Activated T-helper 17 cell treated with anti-CD3 and anti-CD28 coated beads, Interleukin-2, amount 50 U/mL, for 72 hours (primary cell): ENCODE measurements around the gene PAXX. TPM values are rescaled to one million over a fixed set of nuclear protein-coding genes. Genes with fewer than 3 reads are reported as not detected.

Source experiments
- ATAC-seq: fragments of 150-1000 bp; cut with Tn5 transposase; replicated peaks from 2 replicates; pipeline ENCODE4 v1.10.0; 2021; ENCODE audit warnings: mild to moderate bottlenecking, moderate library complexity
- H3K27ac Mint-ChIP-seq: one replicate; pipeline ENCODE4 v1.8.0; 2022; ENCODE audit warnings: mixed read lengths
- H3K27me3 Mint-ChIP-seq: one replicate; pipeline ENCODE4 v1.8.0; 2022; ENCODE audit warnings: mixed read lengths
- H3K36me3 Mint-ChIP-seq: one replicate; pipeline ENCODE4 v1.8.0; 2022; ENCODE audit warnings: low read depth, mild to moderate bottlenecking, mixed read lengths
- H3K4me1 Mint-ChIP-seq: one replicate; pipeline ENCODE4 v1.8.0; 2022; ENCODE audit warnings: mixed read lengths
- H3K4me3 Mint-ChIP-seq: one replicate; pipeline ENCODE4 v1.8.0; 2022; ENCODE audit warnings: mild to moderate bottlenecking, mixed read lengths
- H3K9me3 Mint-ChIP-seq: one replicate; pipeline ENCODE4 v1.8.0; 2022; ENCODE audit warnings: mixed read lengths
- total RNA-seq, 2 donors: library from RNA; stranded (reverse); gene quantifications; one replicate each; pipeline ENCODE4 v1.2.3, GENCODE V29; 2022

PAXX gene
- total RNA-seq, 2 donors from 2014 or later: 31.1 to 49.1 TPM

- H3K27ac Mint-ChIP-seq: no peak overlapping the region
- H3K36me3 Mint-ChIP-seq: no peaks in the 10 kb centered on the region
- peaks cover 5% of the 10 kb centered on the region for H3K4me1 Mint-ChIP-seq
- peaks cover 6% of the 10 kb centered on the region for H3K27me3 Mint-ChIP-seq
- H3K4me3 Mint-ChIP-seq: no peak overlapping the region
- ATAC-seq: no peak
- no peaks in the 10 kb centered on the region for H3K9me3 Mint-ChIP-seq
Measured at GRCh38 chr9:136980669-136981478, 11.3 kb upstream of the PAXX start.

GRCh38 chr9:136981588-136982231 lies 10.5 kb upstream of the PAXX start:
- ATAC-seq: no peak
- Mint-ChIP-seq H3K27me3 (peaks cover 10% of the 10 kb centered on the region), H3K4me3 (no peak overlapping the region)

GRCh38 chr9:136982232-136983051 lies 9.8 kb upstream of the PAXX start, which contains the start of gene LCNL1:
TSS of gene LCNL1 (plus strand) at chr9:136982993. CDS start at chr9:136983587, 594 bp downstream.
- H3K9me3 Mint-ChIP-seq: no peaks in the 10 kb centered on the region
- H3K27ac Mint-ChIP-seq: no peak within 1 kb of the TSS
- no peak for ATAC-seq
- H3K36me3 Mint-ChIP-seq: no peaks in the 10 kb centered on the region
- peaks cover 10% of the 10 kb centered on the region for H3K27me3 Mint-ChIP-seq
- peaks cover 5% of the 10 kb centered on the region for H3K4me1 Mint-ChIP-seq
- no peak within 1 kb of the TSS for H3K4me3 Mint-ChIP-seq

More at GRCh38 chr9:136981588-136982231, 10.5 kb upstream of the PAXX start:
- H3K36me3 Mint-ChIP-seq: no peaks in the 10 kb centered on the region
- peaks cover 5% of the 10 kb centered on the region for H3K4me1 Mint-ChIP-seq
- no peak overlapping the region for H3K27ac Mint-ChIP-seq
- H3K9me3 Mint-ChIP-seq: no peaks in the 10 kb centered on the region

GRCh38 chr9:136983167-136983566 lies 9.1 kb upstream of the PAXX start:
- no peak overlapping the region for H3K4me3 Mint-ChIP-seq
- ATAC-seq: no peak
- peaks cover 13% of the 10 kb centered on the region for H3K27me3 Mint-ChIP-seq
- H3K36me3 Mint-ChIP-seq: no peaks in the 10 kb centered on the region
- H3K27ac Mint-ChIP-seq: no peak overlapping the region
- peaks cover 5% of the 10 kb centered on the region for H3K4me1 Mint-ChIP-seq
- no peaks in the 10 kb centered on the region for H3K9me3 Mint-ChIP-seq

GRCh38 chr9:136983656-136984314 lies 8.4 kb upstream of the PAXX start:
- Mint-ChIP-seq H3K36me3 (no peaks in the 10 kb centered on the region), H3K4me3 (no peak overlapping the region), H3K27ac (no peak overlapping the region), H3K9me3 (no peaks in the 10 kb centered on the region), H3K4me1 (peaks cover 5% of the 10 kb centered on the region), H3K27me3 (peaks cover 13% of the 10 kb centered on the region)
- no peak for ATAC-seq

- Mint-ChIP-seq H3K9me3 (no peaks in the 10 kb centered on the region), H3K27me3 (peaks cover 13% of the 10 kb centered on the region), H3K4me1 (peaks cover 5% of the 10 kb centered on the region), H3K4me3 (no peak overlapping the region), H3K27ac (no peak overlapping the region), H3K36me3 (no peaks in the 10 kb centered on the region)
- ATAC-seq: no peak
Measured at GRCh38 chr9:136984464-136985026, 7.7 kb upstream of the PAXX start.

- H3K27me3 Mint-ChIP-seq: peaks cover 13% of the 10 kb centered on the region
- H3K36me3 Mint-ChIP-seq: no peaks in the 10 kb centered on the region
- H3K4me1 Mint-ChIP-seq: peaks cover 5% of the 10 kb centered on the region
Measured at GRCh38 chr9:136985027-136985602, 7.1 kb upstream of the PAXX start.

GRCh38 chr9:136985853-136986252 lies 6.4 kb upstream of the PAXX start:
- H3K9me3 Mint-ChIP-seq: no peaks in the 10 kb centered on the region

More at GRCh38 chr9:136985027-136985602, 7.1 kb upstream of the PAXX start:
- H3K27ac Mint-ChIP-seq: no peak overlapping the region
- ATAC-seq: no peak
- H3K9me3 Mint-ChIP-seq: no peaks in the 10 kb centered on the region
- no peak overlapping the region for H3K4me3 Mint-ChIP-seq

GRCh38 chr9:136988872-136989271 lies 3.4 kb upstream of the PAXX start:
- H3K36me3 Mint-ChIP-seq: peaks cover 7% of the 10 kb centered on the region

More at GRCh38 chr9:136985853-136986252, 6.4 kb upstream of the PAXX start:
- Mint-ChIP-seq H3K27me3 (peaks cover 13% of the 10 kb centered on the region), H3K4me1 (peaks cover 5% of the 10 kb centered on the region), H3K4me3 (no peak overlapping the region), H3K36me3 (no peaks in the 10 kb centered on the region), H3K27ac (no peak overlapping the region)
- no peak for ATAC-seq

GRCh38 chr9:136990242-136990911 lies 1.8 kb upstream of the PAXX start:
- no peak overlapping the region for H3K27ac Mint-ChIP-seq

More at GRCh38 chr9:136988872-136989271, 3.4 kb upstream of the PAXX start:
- no peaks in the 10 kb centered on the region for H3K9me3 Mint-ChIP-seq
- H3K27ac Mint-ChIP-seq: no peak overlapping the region
- H3K4me3 Mint-ChIP-seq: no peak overlapping the region
- no peak for ATAC-seq
- peaks cover 11% of the 10 kb centered on the region for H3K27me3 Mint-ChIP-seq
- H3K4me1 Mint-ChIP-seq: peaks cover 3% of the 10 kb centered on the region

GRCh38 chr9:136992819-136993369 lies 672 bp downstream of the PAXX start:
- Mint-ChIP-seq H3K36me3 (peaks cover 10% of the 10 kb centered on the region), H3K27me3 (peaks cover 1% of the 10 kb centered on the region), H3K4me1 (peaks cover 6% of the 10 kb centered on the region), H3K9me3 (no peaks in the 10 kb centered on the region), H3K4me3 (peak overlapping the region; percentile 77), H3K27ac (no peak overlapping the region)
- no peak for ATAC-seq

More at GRCh38 chr9:136990242-136990911, 1.8 kb upstream of the PAXX start:
- no peak for ATAC-seq
- H3K9me3 Mint-ChIP-seq: no peaks in the 10 kb centered on the region
- peaks cover 8% of the 10 kb centered on the region for H3K27me3 Mint-ChIP-seq
- H3K4me1 Mint-ChIP-seq: no peaks in the 10 kb centered on the region
- H3K4me3 Mint-ChIP-seq: peak overlapping the region; percentile 77
- peaks cover 10% of the 10 kb centered on the region for H3K36me3 Mint-ChIP-seq

GRCh38 chr9:136994180-136994887 lies 2.1 kb downstream of the PAXX start:
- H3K9me3 Mint-ChIP-seq: no peaks in the 10 kb centered on the region
- no peak overlapping the region for H3K27ac Mint-ChIP-seq
- no peak for ATAC-seq
- peak overlapping the region; percentile 77 for H3K4me3 Mint-ChIP-seq
- peaks cover 11% of the 10 kb centered on the region for H3K4me1 Mint-ChIP-seq
- H3K27me3 Mint-ChIP-seq: no peaks in the 10 kb centered on the region
- H3K36me3 Mint-ChIP-seq: peaks cover 10% of the 10 kb centered on the region
